HepG2 (cell line): ENCODE results near the gene ZFPM1. TPM values are rescaled to one million over a fixed set of nuclear protein-coding genes. Genes with fewer than 3 reads are reported as not detected.

ENCODE experiments used
- ATAC-seq: fragments of 200-7000 bp; cut with Tn5 transposase; 3 replicates; pipeline ENCODE4 v1.9.1; 2020; ENCODE audit warnings: mild to moderate bottlenecking, moderate library complexity
- BruUV-seq: library from RNA; stranded (reverse); fragments of 400-500 nt; replicated peaks from 2 replicates; lab custom pipeline; 2021; lab: Mats Ljungman, UMichigan
- CTCF ChIA-PET: fragments of 300-600 bp; formaldehyde crosslinking; extraction: SDS; loops from one replicate; lab custom pipeline; 2021; ENCODE audit warnings: low total read pairs, inconsistent platforms, low intra/inter-chr PET ratio; lab: Yijun Ruan, JAX
- POLR2A ChIA-PET: fragments of 350-600 bp; sonication (Branson Sonifier 250); formaldehyde crosslinking; loops from one replicate; lab custom pipeline; 2020; ENCODE audit warnings: antibody characterized with exemption, inconsistent platforms; lab: Yijun Ruan, JAX
- DNase-seq: peaks from one replicate; pipeline ENCODE4 v3.0.0-alpha.2; 2015; ENCODE audit warnings: low spot score
- FAIRE-seq: peaks from 3 replicates; lab custom pipeline; 2011; peaks lifted over from hg19 to GRCh38; lab: Jason Lieb, UNC
- H2AFZ ChIP-seq: one replicate; pipeline ENCODE4 v1.6.1; 2011; ENCODE audit warnings: low read length, inconsistent platforms
- H3K27ac ChIP-seq: fragments of 300-600 bp; 3 replicates; pipeline ENCODE4 v1.8.0; 2011; ENCODE audit warnings: mixed run types, mild to moderate bottlenecking, mixed read lengths, low read length, inconsistent platforms; ENCODE audit not compliant: insufficient read depth; ENCODE audit errors: extremely low read length
- H3K27me3 ChIP-seq, 2 experiments: fragments of 200-600 bp in 1 of 2; 2 replicates in 1 of 2; 3 replicates in 1 of 2; pipeline versions ENCODE4 v1.6.0 to v1.8.0; 2011; ENCODE audit warnings: low read length in 2 of 2, mild to moderate bottlenecking in 2 of 2, moderate library complexity in 2 of 2, inconsistent platforms in 1 of 2; ENCODE audit not compliant: insufficient read depth in 2 of 2, control insufficient read depth in 1 of 2
- H3K36me3 ChIP-seq, 2 experiments: fragments of 200-600 bp in 1 of 2; replicated peaks in 1 of 2; 2 replicates in 1 of 2; 3 replicates in 1 of 2; pipeline versions ENCODE4 v1.5.1 to v1.8.0; 2011; ENCODE audit warnings: low read length in 2 of 2, inconsistent platforms in 1 of 2; ENCODE audit not compliant: insufficient read depth in 2 of 2, control insufficient read depth in 1 of 2
- H3K4me1 ChIP-seq: 2 replicates; pipeline ENCODE4 v1.5.1; 2012; ENCODE audit warnings: low read length, inconsistent platforms; ENCODE audit not compliant: insufficient read depth
- H3K4me2 ChIP-seq: 2 replicates; pipeline ENCODE4 v1.6.0; 2011; ENCODE audit warnings: low read depth, low read length, inconsistent platforms
- H3K4me3 ChIP-seq, 3 experiments: fragments of 200-600 bp in 1 of 3; sonication (generic), shearing (Covaris generic) in 1 of 3; replicated peaks in 1 of 3; 2 replicates each; pipeline ENCODE4 v1.5.1; 2011 to 2016; ENCODE audit warnings: low read length in 3 of 3, inconsistent platforms in 2 of 3, low read depth in 2 of 3, mild to moderate bottlenecking in 2 of 3, control low read depth in 1 of 3, mixed read lengths in 1 of 3; ENCODE audit not compliant: insufficient read depth in 1 of 3
- H3K79me2 ChIP-seq: one replicate; pipeline ENCODE4 v1.6.1; 2011; ENCODE audit warnings: low read length, inconsistent platforms; ENCODE audit not compliant: insufficient read depth
- H3K9ac ChIP-seq: 2 replicates; pipeline ENCODE4 v1.6.0; 2011; ENCODE audit warnings: mild to moderate bottlenecking, low read depth, low read length, inconsistent platforms; ENCODE audit not compliant: insufficient read depth
- H3K9me3 ChIP-seq: 2 replicates; pipeline ENCODE4 v1.5.1; 2012; ENCODE audit warnings: mild to moderate bottlenecking, low read length
- H4K20me1 ChIP-seq: 2 replicates; pipeline ENCODE4 v1.6.0; 2011; ENCODE audit warnings: inconsistent platforms, mild to moderate bottlenecking, low read length, moderate library complexity; ENCODE audit not compliant: insufficient read depth
- CCDC6 ChIP-seq: sonication (generic); formaldehyde crosslinking; IDR thresholded peaks from 2 replicates; pipeline ENCODE4 v1.8.1; 2022; ENCODE audit warnings: mild to moderate bottlenecking, missing genetic modification reagents, moderate library complexity
- FOXO1 ChIP-seq: sonication (generic); formaldehyde crosslinking; IDR thresholded peaks from 2 replicates; pipeline ENCODE4 v1.4.0; 2020; ENCODE audit warnings: missing genetic modification reagents
- GPN1 ChIP-seq: sonication (generic); formaldehyde crosslinking; IDR thresholded peaks from 2 replicates; pipeline ENCODE4 v1.5.1; 2020; ENCODE audit warnings: missing genetic modification reagents, borderline replicate concordance
- KLF13 ChIP-seq: sonication (generic); formaldehyde crosslinking; IDR thresholded peaks from 2 replicates; pipeline ENCODE4 v1.4.0; 2020; ENCODE audit warnings: mild to moderate bottlenecking, missing genetic modification reagents
- MBNL3 ChIP-seq: fragments of 250-450 bp; sonication (Bioruptor Pico); conservative IDR thresholded peaks from 2 replicates; pipeline ENCODE4 v1.8.0; 2022; ENCODE audit warnings: mild to moderate bottlenecking, inconsistent platforms
- PAF1 ChIP-seq: IDR thresholded peaks from 2 replicates; pipeline ENCODE4 v1.6.1; 2016; ENCODE audit warnings: missing genetic modification reagents, missing compliant biosample characterization
- ZNF558 ChIP-seq: sonication (generic); formaldehyde crosslinking; IDR thresholded peaks from 2 replicates; pipeline ENCODE4 v1.9.0; 2022; ENCODE audit warnings: mild to moderate bottlenecking, missing genetic modification reagents, borderline replicate concordance
- ZNF563 ChIP-seq: sonication (generic); formaldehyde crosslinking; IDR thresholded peaks from 2 replicates; pipeline ENCODE4 v1.8.0; 2022; ENCODE audit warnings: mild to moderate bottlenecking, moderate library complexity, missing genetic modification reagents
- ZNF607 ChIP-seq: sonication (generic); formaldehyde crosslinking; IDR thresholded peaks from 2 replicates; pipeline ENCODE4 v1.5.1; 2020; ENCODE audit warnings: missing genetic modification reagents, mild to moderate bottlenecking, borderline replicate concordance
- ZNF614 ChIP-seq: IDR thresholded peaks from 2 replicates; pipeline ENCODE4 v1.6.1; 2018; ENCODE audit warnings: missing biosample characterization, missing genetic modification reagents, inconsistent platforms, borderline replicate concordance
- ZNF766 ChIP-seq: sonication (generic); formaldehyde crosslinking; IDR thresholded peaks from 2 replicates; pipeline ENCODE4 v1.5.0; 2020; ENCODE audit warnings: missing genetic modification reagents, borderline replicate concordance
- ZNF878 ChIP-seq: sonication (generic); formaldehyde crosslinking; IDR thresholded peaks from 2 replicates; pipeline ENCODE4 v1.8.1; 2023; ENCODE audit warnings: mild to moderate bottlenecking, missing genetic modification reagents, moderate library complexity
- WGBS: methylation state at CpG from one replicate; pipeline ENCODE4 v1.1.6; 2017; ENCODE audit warnings: low lambda C conversion rate; 5-methylcytosine and 5-hydroxymethylcytosine counted together
- in situ Hi-C: cut with HindIII; loops from 2 replicates; pipeline ENCODE4 v1.10.0; 2017; ENCODE audit warnings: low pct_unique_long_range_greater_than_20kb; ENCODE audit not compliant: extremely low pct_ligation_motif_present
- intact Hi-C: fragments of 100-400 bp; cut with micrococcal nuclease; formaldehyde crosslinking; loops from one replicate; pipeline ENCODE4 v1.10.0; 2022; ENCODE audit not compliant: unreplicated experiment
- polyA plus RNA-seq, 8 experiments: library from polyadenylated mRNA; depleted of rRNA in 3 of 8; stranded (reverse) in 7 of 8; unstranded in 1 of 8; fragments of >200 nt; fragmentation: Illumina TruSeq in 4 of 8; extraction: Trizol in 4 of 8; gene quantifications; 2 replicates each; pipeline versions ENCODE4 v1.2.1 to v1.2.3, GENCODE V29; 2011 to 2016; ENCODE audit warnings: low read depth in 4 of 8, missing spikeins in 1 of 8, mixed read lengths in 1 of 8; ENCODE audit not compliant: insufficient read depth in 1 of 8
- total RNA-seq, 5 experiments: library from RNA; depleted of rRNA; stranded (reverse); fragments of >200 nt; fragmentation: Illumina TruSeq; extraction: Trizol; gene quantifications; 2 replicates each; pipeline ENCODE4 v1.2.3, GENCODE V29; 2016; ENCODE audit warnings: low read depth in 1 of 5

ZFPM1 gene
- total and polyA plus RNA-seq, 2 of the 13 experiments (the other 11 are each of a cell fraction or from before 2014, with no cell fraction given): 1.3 to 3.8 TPM

GRCh38 chr16:88464447-88465318, 11.6 kb downstream of the ZFPM1 start:
- TF ChIP-seq PAF1 (CRISPR knock-in tag): no peak
- no peak for TF ChIP-seq ZNF878
- TF ChIP-seq ZNF563: no peak
- no peak for TF ChIP-seq ZNF766 (CRISPR knock-in tag)
- TF ChIP-seq ZNF614 (CRISPR knock-in tag): no peak
- TF ChIP-seq MBNL3 (CRISPR knock-in tag): no peak
- TF ChIP-seq GPN1 (CRISPR knock-in tag): no peak
- no peak for TF ChIP-seq KLF13 (CRISPR knock-in tag)
- no peak for TF ChIP-seq FOXO1 (CRISPR knock-in tag)
- TF ChIP-seq ZNF558 (CRISPR knock-in tag): no peak
- TF ChIP-seq ZNF607 (CRISPR knock-in tag): no peak
- no peak for TF ChIP-seq CCDC6 (CRISPR knock-in tag)
- TF ChIP-seq, all 625 proteins: peak for 0
- WGBS: 97% methylated on average over 20 of the region's 25 CpGs
- intact Hi-C loops (no loop called here), in situ Hi-C loops (no loop called here)
- Histone ChIP-seq H2AFZ (no peak overlapping the region), H3K4me2 (no peak overlapping the region), H3K9me3 (no peaks in the 10 kb centered on the region), H3K79me2 (peaks cover 78% of the 10 kb centered on the region), H3K27me3 (no peaks in the 10 kb centered on the region), H4K20me1 (peaks cover 71% of the 10 kb centered on the region), H3K36me3 (peaks cover 7 to 8% of the 10 kb centered on the region in 2 experiments; a peak in 2 of 5 replicates), H3K4me3 (no peak overlapping the region), H3K9ac (no peak overlapping the region), H3K4me1 (peaks cover 28% of the 10 kb centered on the region), H3K27ac (no peak overlapping the region)
- CTCF ChIA-PET: no interaction called here
- no peak for DNase-seq
- POLR2A ChIA-PET: no interaction called here
- no peak for ATAC-seq
- no peak for FAIRE-seq
- BruUV-seq: no TSS peak
